ENCODE measurements around the gene ANAPC15.

ANAPC15 gene

GRCh38 chr11:72125956-72126355 lies 13.5 kb upstream of the ANAPC15 start:
- no peak for DNase-seq (ENCODE audit: low read depth, low spot score)

- DNase-seq (ENCODE audit: low read depth, low spot score), result no peak
Measured at GRCh38 chr11:72124046-72124445, 11.6 kb upstream of the ANAPC15 start.

GRCh38 chr11:72123117-72123653 lies 10.7 kb upstream of the ANAPC15 start:
- DNase-seq (ENCODE audit: low read depth, low spot score), result no peak

- no peak for DNase-seq (ENCODE audit: low read depth, low spot score)
Measured at GRCh38 chr11:72122607-72123006, 10.1 kb upstream of the ANAPC15 start.

GRCh38 chr11:72120930-72121329 lies 8.4 kb upstream of the ANAPC15 start:
- no peak for DNase-seq (ENCODE audit: low read depth, low spot score)

GRCh38 chr11:72119198-72119597 lies 6.7 kb upstream of the ANAPC15 start:
- DNase-seq (ENCODE audit: low read depth, low spot score), result no peak

GRCh38 chr11:72116019-72116755 lies 3.7 kb upstream of the ANAPC15 start:
- no peak for DNase-seq (ENCODE audit: low read depth, low spot score)

- no peak for DNase-seq (ENCODE audit: low read depth, low spot score)
Measured at GRCh38 chr11:72114570-72114969, 2.1 kb upstream of the ANAPC15 start.

GRCh38 chr11:72112978-72113808 lies 698 bp upstream of the ANAPC15 start:
- no peak for DNase-seq (ENCODE audit: low read depth, low spot score)

GRCh38 chr11:72111300-72112142 lies 974 bp downstream of the ANAPC15 start:
- no peak for DNase-seq (ENCODE audit: low read depth, low spot score)

- DNase-seq (ENCODE audit: low read depth, low spot score), result no peak
Measured at GRCh38 chr11:72105888-72106287, 6.6 kb downstream of the ANAPC15 start, which contains the start of gene TOMT. Gene TOMT, plus strand, starts transcription at chr11:72105924. Its CDS starts 28 bp downstream, at chr11:72105952.

GRCh38 chr11:72103754-72104167 lies 8.7 kb downstream of the ANAPC15 start:
- DNase-seq (ENCODE audit: low read depth, low spot score), result no peak

GRCh38 chr11:72102946-72103753 lies 9.3 kb downstream of the ANAPC15 start, which contains the start of gene LAMTOR1:
Gene LAMTOR1, minus strand, starts transcription at chr11:72103297. Its CDS starts 73 bp downstream, at chr11:72103224.
- DNase-seq (ENCODE audit: low read depth, low spot score), result peak; percentile 96

GRCh38 chr11:72102631-72102945 lies 9.9 kb downstream of the ANAPC15 start:
- no peak for DNase-seq (ENCODE audit: low read depth, low spot score)

- DNase-seq (ENCODE audit: low read depth, low spot score), result no peak
Measured at GRCh38 chr11:72102162-72102561, 10.3 kb downstream of the ANAPC15 start.

GRCh38 chr11:72100462-72100861 lies 12.0 kb downstream of the ANAPC15 start:
- no peak for DNase-seq (ENCODE audit: low read depth, low spot score)

- no peak for DNase-seq (ENCODE audit: low read depth, low spot score)
Measured at GRCh38 chr11:72100009-72100408, 12.5 kb downstream of the ANAPC15 start.

- DNase-seq (ENCODE audit: low read depth, low spot score), result no peak
Measured at GRCh38 chr11:72098741-72099140, 13.8 kb downstream of the ANAPC15 start.

- DNase-seq (ENCODE audit: low read depth, low spot score), result no peak
Measured at GRCh38 chr11:72091292-72091691, 21.2 kb downstream of the ANAPC15 start.

GRCh38 chr11:72088076-72088808 lies 24.3 kb downstream of the ANAPC15 start:
- DNase-seq (ENCODE audit: low read depth, low spot score), result no peak

Measured in iPS DF 19.7 (cell line).